IPS-18c (cell line): ENCODE measurements around the gene DLG1.

ENCODE experiments used
- H3K4me3 ChIP-seq: 2 replicates; pipeline ENCODE4 v1.7.0; 2013; ENCODE audit warnings: low read depth, mild to moderate bottlenecking, low read length, moderate library complexity; ENCODE audit not compliant: insufficient read depth
- H3K9me3 ChIP-seq: one replicate; pipeline ENCODE4 v1.6.1; 2013; ENCODE audit warnings: mild to moderate bottlenecking, low read length, moderate library complexity; ENCODE audit not compliant: control insufficient read depth, insufficient read depth

Gene DLG1

GRCh38 chr3:197238842-197239241, 59.6 kb downstream of the DLG1 start:
- H3K4me3 ChIP-seq, result no peak overlapping the region

GRCh38 chr3:197237897-197238296, 60.5 kb downstream of the DLG1 start:
- no peaks in the 10 kb centered on the region for H3K9me3 ChIP-seq
- no peak overlapping the region for H3K4me3 ChIP-seq

More at GRCh38 chr3:197238842-197239241, 59.6 kb downstream of the DLG1 start:
- no peaks in the 10 kb centered on the region for H3K9me3 ChIP-seq

DNA sequence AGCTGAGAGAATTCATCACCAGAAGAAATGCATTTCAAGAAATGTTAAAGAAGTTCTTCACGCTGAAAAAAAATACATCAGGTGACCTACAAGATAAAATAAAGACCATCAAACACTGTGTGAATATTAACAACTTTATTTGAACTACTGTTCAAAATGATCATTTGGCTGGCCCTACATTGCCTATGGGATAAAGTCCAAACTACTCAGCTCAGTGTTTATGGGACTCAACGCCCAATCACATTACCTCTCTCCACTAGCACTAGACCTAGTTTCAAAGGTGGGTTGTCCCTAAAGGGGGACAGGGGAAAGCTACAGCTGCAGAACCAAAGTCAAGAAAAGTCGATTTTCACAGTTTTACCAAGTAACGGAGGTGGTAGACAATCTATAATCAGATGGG, 62.0 kb downstream of the DLG1 start:
- H3K4me3 ChIP-seq, result no peak overlapping the region
- H3K9me3 ChIP-seq, result no peaks in the 10 kb centered on the region

GRCh38 chr3:197234947-197235914, 63.2 kb downstream of the DLG1 start:
- no peaks in the 10 kb centered on the region for H3K9me3 ChIP-seq
- no peak overlapping the region for H3K4me3 ChIP-seq

DNA sequence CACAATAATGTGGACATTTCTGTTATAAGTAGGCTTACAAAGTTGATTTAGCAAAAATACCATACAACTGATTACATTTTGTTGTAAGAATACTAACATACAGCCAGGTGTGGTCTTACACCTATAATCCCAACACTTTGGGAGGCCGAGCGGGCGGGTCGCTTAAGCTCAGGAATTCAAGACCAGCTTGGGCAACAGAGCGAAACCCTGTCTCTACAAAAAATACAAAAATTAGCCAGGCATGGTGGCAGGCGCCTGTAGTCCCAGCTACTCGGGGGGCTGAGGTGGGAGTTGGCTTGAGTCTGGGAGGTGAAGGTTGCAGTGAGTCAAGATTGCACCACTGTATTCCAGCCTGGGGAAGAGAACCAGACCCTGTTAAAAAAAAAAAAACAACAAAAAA, 67.1 kb downstream of the DLG1 start:
- Histone ChIP-seq H3K9me3 (no peaks in the 10 kb centered on the region), H3K4me3 (no peak overlapping the region)

DNA sequence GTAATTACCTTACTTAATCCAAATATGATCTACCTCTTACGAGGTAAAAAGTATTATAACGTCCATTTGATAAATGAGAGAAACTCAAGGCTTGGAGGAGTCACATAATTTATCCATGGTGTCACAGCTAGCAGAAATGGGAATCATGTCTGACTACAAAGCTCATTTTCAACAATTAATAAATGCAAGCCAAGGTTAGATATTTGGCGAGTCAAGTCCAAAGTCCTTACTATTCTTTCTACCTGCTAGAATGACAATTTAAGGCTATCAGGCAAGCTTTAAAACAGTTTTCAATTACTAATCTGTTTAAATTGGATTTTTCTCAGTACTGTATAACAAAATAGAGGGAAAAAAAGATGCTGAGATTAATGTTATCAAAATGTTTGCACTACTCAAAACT, 68.6 kb downstream of the DLG1 start:
- Histone ChIP-seq H3K4me3 (no peak overlapping the region), H3K9me3 (no peaks in the 10 kb centered on the region)

DNA sequence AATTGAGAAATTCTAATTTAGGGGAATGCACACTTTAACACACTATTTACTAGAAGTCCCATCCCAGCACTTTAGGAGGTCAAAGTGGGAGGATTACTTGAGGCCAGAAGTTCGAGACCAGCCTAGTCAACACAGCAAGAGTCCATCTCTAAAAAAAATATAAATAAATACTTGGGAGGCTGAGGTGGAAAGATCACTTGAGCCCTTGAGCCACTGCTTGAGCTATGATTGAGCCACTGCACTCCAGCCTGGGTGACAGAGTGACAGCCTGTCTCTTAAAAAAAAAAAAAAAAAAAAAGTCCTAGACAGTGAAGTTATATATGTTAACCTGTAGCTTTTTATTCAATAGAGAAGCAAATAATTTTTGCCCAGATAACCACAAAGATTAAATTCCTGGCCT, 69.2 kb downstream of the DLG1 start:
- Histone ChIP-seq H3K4me3 (no peak overlapping the region), H3K9me3 (no peaks in the 10 kb centered on the region)

DNA sequence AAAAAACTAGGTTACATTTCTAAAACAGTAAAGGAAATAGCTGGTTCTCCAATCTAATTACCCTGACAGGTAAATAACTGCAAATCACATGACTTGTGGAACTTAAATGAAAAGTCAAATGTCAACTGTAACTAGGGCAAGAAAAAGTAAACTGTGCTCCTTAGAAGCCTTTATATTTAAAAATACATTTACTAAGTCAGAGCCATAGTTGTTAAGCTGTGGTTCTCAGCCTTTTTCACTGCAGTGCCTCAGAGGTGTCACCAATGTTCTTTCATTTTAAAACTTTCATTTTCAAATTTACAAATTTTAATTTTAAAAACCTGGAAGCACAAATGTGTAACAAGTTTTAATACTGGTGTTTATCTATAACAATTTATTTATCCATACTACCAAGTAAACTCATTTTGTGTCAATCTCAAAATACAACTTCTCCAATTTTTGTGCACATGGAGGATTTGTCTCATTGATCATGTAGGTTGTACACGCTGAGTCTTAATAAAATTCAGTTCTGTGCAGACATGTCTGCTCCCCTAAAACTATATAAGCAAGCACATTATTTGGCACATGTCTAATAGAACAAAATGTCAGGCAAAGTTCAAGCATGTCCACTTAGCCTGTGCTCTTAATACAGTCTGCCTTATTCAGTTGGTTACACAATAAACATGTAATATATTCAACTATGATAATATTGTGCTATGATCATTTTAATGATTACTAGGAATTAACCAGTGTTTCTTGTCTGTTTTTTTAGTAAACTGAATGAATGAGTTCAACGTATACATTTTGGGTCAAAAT, 70.4 kb downstream of the DLG1 start:
- H3K4me3 ChIP-seq, result no peak overlapping the region
- no peaks in the 10 kb centered on the region for H3K9me3 ChIP-seq

DNA sequence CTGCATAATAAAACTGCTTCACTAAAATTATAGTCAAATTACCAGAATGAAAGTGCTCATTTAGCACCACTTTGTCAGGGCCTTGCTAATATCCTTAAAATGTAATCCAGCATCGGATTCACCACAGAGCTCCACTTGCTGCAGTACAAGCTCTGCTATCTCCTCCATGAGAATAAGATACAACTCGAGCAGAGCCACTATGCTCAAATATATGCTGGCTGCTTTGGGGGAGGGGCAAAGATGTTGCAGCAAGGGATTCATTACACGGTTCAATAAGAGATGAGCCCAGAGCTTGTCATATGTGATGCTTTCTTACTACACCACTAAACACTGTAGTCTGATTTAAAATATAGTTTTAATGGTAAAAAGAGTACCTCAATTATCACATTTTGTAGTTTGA, 72.2 kb downstream of the DLG1 start:
- no peaks in the 10 kb centered on the region for H3K9me3 ChIP-seq
- H3K4me3 ChIP-seq, result no peak overlapping the region

- Histone ChIP-seq H3K4me3 (no peak overlapping the region), H3K9me3 (no peaks in the 10 kb centered on the region)
Measured at GRCh38 chr3:197225579-197225978, 72.8 kb downstream of the DLG1 start.

- H3K9me3 ChIP-seq, result no peaks in the 10 kb centered on the region
Measured at GRCh38 chr3:197224034-197224444, 74.4 kb downstream of the DLG1 start.

DNA sequence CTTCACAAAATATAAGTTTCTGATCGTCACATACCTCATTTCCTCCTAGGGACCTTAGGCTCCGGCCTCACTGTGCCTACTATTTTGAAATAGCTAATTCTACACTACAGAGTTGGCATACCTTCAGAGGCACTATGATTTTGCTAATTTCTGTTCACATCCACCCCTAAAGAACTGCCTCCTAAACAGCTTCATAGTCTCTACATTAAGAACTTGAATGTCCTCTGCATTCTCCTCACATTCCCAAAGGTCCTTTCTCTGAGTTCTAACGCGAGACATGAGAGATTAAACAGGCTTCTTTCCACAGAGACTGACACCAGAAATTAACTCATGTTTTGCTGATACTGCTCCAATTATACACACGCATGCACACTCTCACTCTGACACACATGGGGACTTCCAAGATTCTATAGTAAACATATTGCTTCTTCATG, 75.5 kb downstream of the DLG1 start:
- no peak overlapping the region for H3K4me3 ChIP-seq

More at GRCh38 chr3:197224034-197224444, 74.4 kb downstream of the DLG1 start:
- H3K4me3 ChIP-seq, result no peak overlapping the region

GRCh38 chr3:197219619-197220018, 78.8 kb downstream of the DLG1 start:
- no peaks in the 10 kb centered on the region for H3K9me3 ChIP-seq
- no peak overlapping the region for H3K4me3 ChIP-seq

More for the DNA sequence above, 75.5 kb downstream of the DLG1 start:
- H3K9me3 ChIP-seq, result no peaks in the 10 kb centered on the region

GRCh38 chr3:197218210-197218609, 80.2 kb downstream of the DLG1 start:
- Histone ChIP-seq H3K4me3 (no peak overlapping the region), H3K9me3 (no peaks in the 10 kb centered on the region)

- Histone ChIP-seq H3K4me3 (no peak overlapping the region), H3K9me3 (no peaks in the 10 kb centered on the region)
Measured at GRCh38 chr3:197216914-197217313, 81.5 kb downstream of the DLG1 start.

DNA sequence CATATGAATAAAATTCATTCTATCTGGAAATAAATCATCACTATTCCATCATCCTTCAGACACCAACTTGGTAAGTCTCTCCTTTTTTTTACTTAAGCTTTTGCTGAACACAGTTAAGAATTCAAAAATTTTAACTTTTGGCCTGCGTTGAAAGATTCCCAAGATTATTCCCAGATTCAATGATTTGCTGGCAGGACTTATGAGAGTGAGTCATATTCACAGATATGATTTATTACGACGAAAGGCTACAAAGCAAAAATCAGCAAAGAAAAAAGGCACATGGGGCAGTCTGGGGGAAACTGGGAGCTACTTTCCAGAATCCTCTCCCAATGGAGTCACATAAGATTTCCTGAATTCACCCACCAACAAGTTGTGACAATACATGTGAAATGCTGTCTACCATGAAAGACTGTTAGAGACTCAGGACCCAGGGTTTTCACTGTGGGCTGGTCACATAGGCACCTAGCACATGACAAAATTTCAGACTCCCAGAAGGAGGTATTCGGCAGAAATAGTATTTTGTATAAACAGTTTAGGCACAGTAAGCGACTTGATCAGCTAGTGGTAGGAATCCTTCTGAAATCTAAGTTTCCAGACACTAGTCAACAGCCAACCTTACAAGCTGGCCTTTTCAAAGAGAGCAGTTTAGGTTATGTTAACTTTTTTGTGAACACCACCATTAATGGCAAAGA, 82.1 kb downstream of the DLG1 start:
- H3K4me3 ChIP-seq, result no peak overlapping the region
- no peaks in the 10 kb centered on the region for H3K9me3 ChIP-seq

GRCh38 chr3:197212290-197212689, 86.1 kb downstream of the DLG1 start:
- Histone ChIP-seq H3K4me3 (no peak overlapping the region), H3K9me3 (no peaks in the 10 kb centered on the region)
